Subcutaneous adipose tissue (tissue), 4 donors: ENCODE results near the gene ZNF800. TPM values are rescaled to one million over a fixed set of nuclear protein-coding genes. Genes with fewer than 3 reads are reported as not detected.

Experiments used
- total RNA-seq, 4 donors: library from RNA; depleted of rRNA; stranded (reverse); fragments of >200 nt; gene quantifications; one replicate each; pipeline ENCODE4 v1.1.0, GENCODE V29; 2016
- TF ChIP-seq, protein P1 (sequence below): fragments of 450-650 bp; IDR thresholded peaks from one replicate; pipeline ENCODE4 v1.5.1; 2016; ENCODE audit warnings: low read depth, mild to moderate bottlenecking, control low read depth, antibody characterized with exemption, moderate library complexity

ZNF800 gene
- total RNA-seq, 4 donors from 2014 or later = 31.3 to 57.7 (median 33.1) TPM

DNA sequence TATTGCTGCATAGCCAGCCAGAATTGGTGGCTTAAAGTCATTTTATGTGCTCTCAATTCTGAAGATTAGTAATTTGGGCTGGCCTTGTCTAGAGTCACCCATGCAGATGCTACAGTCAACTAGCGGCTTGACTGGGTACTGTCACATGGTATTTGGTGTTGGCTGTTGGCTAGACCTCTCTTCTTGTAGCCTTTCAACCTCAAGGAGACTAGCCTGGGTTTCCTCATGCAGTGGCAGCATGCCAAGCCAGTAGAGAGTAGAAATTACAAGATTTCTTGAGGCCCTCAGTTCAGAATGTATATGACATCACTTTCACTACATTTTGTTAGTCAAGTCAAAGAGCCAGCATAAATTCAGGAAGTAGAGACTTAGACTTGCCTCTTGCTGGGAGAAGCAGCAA is 3.7 kb upstream of the ZNF800 start:
- TF ChIP-seq, protein P1, sequence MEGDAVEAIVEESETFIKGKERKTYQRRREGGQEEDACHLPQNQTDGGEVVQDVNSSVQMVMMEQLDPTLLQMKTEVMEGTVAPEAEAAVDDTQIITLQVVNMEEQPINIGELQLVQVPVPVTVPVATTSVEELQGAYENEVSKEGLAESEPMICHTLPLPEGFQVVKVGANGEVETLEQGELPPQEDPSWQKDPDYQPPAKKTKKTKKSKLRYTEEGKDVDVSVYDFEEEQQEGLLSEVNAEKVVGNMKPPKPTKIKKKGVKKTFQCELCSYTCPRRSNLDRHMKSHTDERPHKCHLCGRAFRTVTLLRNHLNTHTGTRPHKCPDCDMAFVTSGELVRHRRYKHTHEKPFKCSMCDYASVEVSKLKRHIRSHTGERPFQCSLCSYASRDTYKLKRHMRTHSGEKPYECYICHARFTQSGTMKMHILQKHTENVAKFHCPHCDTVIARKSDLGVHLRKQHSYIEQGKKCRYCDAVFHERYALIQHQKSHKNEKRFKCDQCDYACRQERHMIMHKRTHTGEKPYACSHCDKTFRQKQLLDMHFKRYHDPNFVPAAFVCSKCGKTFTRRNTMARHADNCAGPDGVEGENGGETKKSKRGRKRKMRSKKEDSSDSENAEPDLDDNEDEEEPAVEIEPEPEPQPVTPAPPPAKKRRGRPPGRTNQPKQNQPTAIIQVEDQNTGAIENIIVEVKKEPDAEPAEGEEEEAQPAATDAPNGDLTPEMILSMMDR = no peak

DNA sequence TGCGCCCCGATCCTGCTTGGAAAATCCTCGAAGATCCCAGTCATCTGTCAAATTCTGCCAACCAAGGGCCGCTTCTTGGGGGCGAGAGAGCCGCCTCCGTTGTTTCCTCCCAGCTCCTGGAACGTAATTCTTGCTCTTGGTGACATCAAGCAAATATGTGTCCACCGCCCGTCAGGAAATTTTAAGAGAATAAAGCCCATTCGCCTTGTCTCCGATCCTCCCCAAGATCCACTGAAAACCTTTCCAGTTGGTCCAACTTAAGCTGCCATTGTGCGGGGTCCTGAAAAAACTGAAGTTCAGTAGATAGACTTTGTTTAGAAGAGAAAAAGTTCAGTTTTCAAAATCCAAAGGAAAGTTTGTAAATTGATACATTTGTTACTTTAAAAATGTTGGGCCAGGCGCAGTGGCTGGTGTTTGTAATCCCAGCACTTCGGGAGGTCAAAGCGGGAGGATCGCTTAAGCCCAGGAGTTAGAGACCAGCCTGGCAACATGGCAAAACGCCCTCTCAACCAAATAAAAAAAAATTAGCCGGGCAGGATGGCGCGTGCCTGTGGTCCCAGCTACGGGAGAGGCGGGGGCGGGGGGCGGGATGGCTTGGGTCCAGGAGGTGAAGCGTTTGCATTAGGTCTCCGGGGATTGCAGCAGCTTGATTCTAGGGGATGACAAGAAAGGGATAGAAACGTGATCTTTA is 1.0 kb upstream of the ZNF800 start:
- TF ChIP-seq, protein P1 = no peak

DNA sequence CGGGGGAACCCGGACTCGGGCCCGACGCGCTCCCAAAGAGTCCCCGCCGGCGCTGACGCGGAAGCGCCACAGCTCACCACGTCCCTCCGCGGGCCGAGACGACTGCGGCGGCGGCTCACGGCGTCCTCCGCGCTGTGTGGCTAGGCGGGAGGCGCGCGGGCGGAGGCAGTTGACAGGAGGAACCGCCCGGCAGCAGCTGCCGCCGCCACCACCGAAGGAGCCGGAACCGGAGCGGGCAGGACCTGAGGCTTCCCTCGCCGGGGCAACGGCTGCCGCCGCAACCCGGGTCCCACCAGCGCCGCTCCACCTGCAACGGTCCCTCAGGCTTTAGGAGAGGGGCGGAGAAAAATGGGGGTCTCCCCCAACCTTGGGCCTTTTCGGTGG is 334 bp downstream of the ZNF800 start:
- TF ChIP-seq, protein P1 = no peak

GRCh38 chr7:127391591-127392181 is 822 bp downstream of the ZNF800 start:
- TF ChIP-seq, protein P1 = no peak

DNA sequence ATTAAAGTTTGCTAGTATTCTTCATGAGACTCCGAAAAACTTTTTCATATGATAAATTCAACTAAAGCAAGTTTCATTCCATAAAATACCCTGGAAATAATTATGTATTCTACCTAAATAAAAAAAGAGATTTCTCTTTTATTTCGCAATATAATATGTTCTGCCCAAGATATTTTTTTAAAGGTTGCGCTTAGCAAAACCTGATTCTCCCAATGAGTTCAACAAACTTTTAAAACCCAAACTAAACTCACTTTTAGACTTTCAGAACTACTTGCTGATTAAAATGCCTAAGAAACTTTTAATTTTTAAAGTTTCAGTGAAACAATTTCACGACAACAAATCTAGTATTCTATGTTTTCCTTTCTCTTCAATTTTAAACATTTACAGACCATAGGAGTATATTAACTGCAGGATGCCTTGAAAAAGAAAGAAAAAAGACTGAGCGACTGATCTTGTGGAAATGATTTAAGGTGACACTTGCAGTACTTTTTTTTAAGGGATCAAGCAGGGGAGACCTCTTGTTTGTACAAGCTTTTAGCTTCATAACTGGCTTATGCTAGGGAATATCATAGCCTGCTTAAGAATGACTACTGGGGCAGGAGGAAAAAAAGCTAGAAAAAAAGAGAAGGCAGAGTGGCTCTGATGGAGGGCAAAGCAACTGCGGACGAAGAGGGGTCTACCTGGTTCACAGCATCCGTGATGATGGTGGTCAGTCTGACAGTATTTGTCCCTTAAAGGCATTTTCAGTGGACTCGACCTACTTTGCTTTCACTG is 1.5 kb downstream of the ZNF800 start:
- TF ChIP-seq, protein P1 = no peak

- TF ChIP-seq, protein P1 = no peak
These were observed 2.2 kb downstream of the ZNF800 start for GRCh38 chr7:127390186-127390816.

GRCh38 chr7:127389321-127389720 is 3.2 kb downstream of the ZNF800 start:
- TF ChIP-seq, protein P1 = no peak
